Measurements from ENCODE around the gene TMBIM6.

GRCh38 chr12:49798934-49799333, 57.6 kb downstream of the TMBIM6 start:
- TF ChIP-seq CTCF (IDR thresholded peaks at IDR 0.05 in 4 of 5, conservative IDR thresholded peaks at IDR 0.05 in 1 of 5) (no peak), POLR2A (IDR thresholded peaks at IDR 0.05) (no peak)
